ENCODE data around the gene ELP2. TPM values are rescaled to one million over a fixed set of nuclear protein-coding genes. Genes with fewer than 3 reads are reported as not detected.
"Not testable (repeated sequence)": the region's sequence is repeated elsewhere in the genome, so short reads cannot be mapped to it uniquely, and the experiment has no call there.

Gene ELP2
- polyA plus RNA-seq, 1 of the 3 experiments (the other 2 are of a cell fraction), result 38.3 TPM

- H3F3A ChIP-seq (replicated peaks; ENCODE audit: insufficient read depth), result no peaks in the 10 kb centered on the region
- no peak overlapping the region for H3K27ac ChIP-seq (ENCODE audit: low read depth in 2 of 2, low read length in 1 of 2)
- 47% methylated on average over 1 of the region's 1 CpG for WGBS (ENCODE audit: low lambda C conversion rate)
- H4K20me1 ChIP-seq (ENCODE audit: insufficient read depth), result no peaks in the 10 kb centered on the region
- TF ChIP-seq NRF1 (IDR thresholded peaks at IDR 0.05; ENCODE audit: low read depth, low read length) (no peak), SIN3A (IDR thresholded peaks at IDR 0.05; ENCODE audit: borderline replicate concordance, low read depth, low read length) (no peak), RXRA (IDR thresholded peaks at IDR 0.05; ENCODE audit: borderline replicate concordance, low read depth) (no peak), EP300 (IDR thresholded peaks at IDR 0.05; ENCODE audit: borderline replicate concordance in 1 of 2, low read depth in 1 of 2, low read length in 1 of 2) (no peak), NFIC (IDR thresholded peaks at IDR 0.05; ENCODE audit: borderline replicate concordance) (no peak), GABPA (IDR thresholded peaks at IDR 0.05; ENCODE audit: low read depth) (no peak), ELF1 (IDR thresholded peaks at IDR 0.05) (no peak), YY1 (IDR thresholded peaks at IDR 0.05; ENCODE audit: low read depth) (no peak)
- no peaks in the 10 kb centered on the region; a peak in 1 of 4 replicates for H3K4me1 ChIP-seq (ENCODE audit: control insufficient read depth in 1 of 2, insufficient read depth in 2 of 2, low read depth in 1 of 2, low read length in 1 of 2)
- H3K36me3 ChIP-seq (replicated peaks in 1 of 2; ENCODE audit: control insufficient read depth in 1 of 2, insufficient read depth in 2 of 2, low read length in 1 of 2), result no peaks in the 10 kb centered on the region
- CTCF ChIA-PET, result no interaction called here
- no peaks in the 10 kb centered on the region for H3K27me3 ChIP-seq (ENCODE audit: insufficient read depth)
- DNase-seq, result no peak
- H3K9me2 ChIP-seq, result no peaks in the 10 kb centered on the region
- POLR2A ChIA-PET, result no interaction called here
- no peak overlapping the region for H3K4me3 ChIP-seq (ENCODE audit: low read depth in 2 of 2, low read length in 1 of 2)
- H3K9ac ChIP-seq, result no peak overlapping the region
- H2AFZ ChIP-seq (ENCODE audit: low read depth), result no peak overlapping the region
- H3K9me3 ChIP-seq, result no peaks in the 10 kb centered on the region
- H3K4me2 ChIP-seq, result no peak overlapping the region
- no peaks in the 10 kb centered on the region for H3K79me2 ChIP-seq (ENCODE audit: insufficient read depth)
Measured at GRCh38 chr18:36207303-36207702, 77.6 kb downstream of the ELP2 start.

DNA sequence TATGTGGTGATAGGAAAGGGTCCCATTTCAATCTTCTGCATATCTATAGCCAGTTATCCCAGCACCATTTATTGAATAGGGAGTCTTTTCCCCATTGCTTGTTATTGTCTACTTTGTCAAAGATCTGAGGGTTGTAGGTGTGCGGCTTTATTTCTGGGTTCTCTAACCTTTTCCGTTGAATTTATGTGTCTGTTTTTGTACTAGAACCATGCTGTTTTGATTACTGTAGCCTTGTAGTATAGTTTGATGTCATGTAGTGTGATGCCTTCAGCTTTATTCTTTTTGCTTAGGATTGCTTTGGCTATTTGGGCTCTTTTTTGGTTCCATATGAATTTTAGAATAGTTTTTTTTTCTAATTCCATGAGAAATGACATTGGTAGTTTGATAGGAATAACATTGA, 78.3 kb downstream of the ELP2 start:
- H3K4me1 ChIP-seq (ENCODE audit: control insufficient read depth in 1 of 2, insufficient read depth in 2 of 2, low read depth in 1 of 2, low read length in 1 of 2); H3K9me3 ChIP-seq; H3K4me3 ChIP-seq (ENCODE audit: low read depth in 2 of 2, low read length in 1 of 2); CTCF ChIA-PET; H3F3A ChIP-seq (replicated peaks; ENCODE audit: insufficient read depth); H3K79me2 ChIP-seq (ENCODE audit: insufficient read depth); H3K27me3 ChIP-seq (ENCODE audit: insufficient read depth); H3K9ac ChIP-seq; H3K27ac ChIP-seq (ENCODE audit: low read depth in 2 of 2, low read length in 1 of 2); H3K4me2 ChIP-seq; H3K36me3 ChIP-seq (replicated peaks in 1 of 2; ENCODE audit: control insufficient read depth in 1 of 2, insufficient read depth in 2 of 2, low read length in 1 of 2); H2AFZ ChIP-seq (ENCODE audit: low read depth); POLR2A ChIA-PET; DNase-seq; H3K9me2 ChIP-seq; H4K20me1 ChIP-seq (ENCODE audit: insufficient read depth): not testable (repeated sequence)
- 56% methylated on average over 2 of the region's 2 CpGs for WGBS (ENCODE audit: low lambda C conversion rate)

GRCh38 chr18:36211612-36212065, 81.9 kb downstream of the ELP2 start:
- WGBS (ENCODE audit: low lambda C conversion rate), result 100% methylated on average over 3 of the region's 6 CpGs
- no peaks in the 10 kb centered on the region; a peak in 1 of 4 replicates for H3K4me1 ChIP-seq (ENCODE audit: control insufficient read depth in 1 of 2, insufficient read depth in 2 of 2, low read depth in 1 of 2, low read length in 1 of 2)
- H3F3A ChIP-seq (replicated peaks; ENCODE audit: insufficient read depth), result no peaks in the 10 kb centered on the region
- H3K9me3 ChIP-seq, result no peaks in the 10 kb centered on the region
- H2AFZ ChIP-seq (ENCODE audit: low read depth), result no peak overlapping the region
- CTCF ChIA-PET, result interaction anchor here (1.3 to 1.4 kb wide), 2 partner anchors 11 to 116 kb away, joined by 3 read pairs; no protein-coding TSS in a partner anchor
- H3K36me3 ChIP-seq (replicated peaks in 1 of 2; ENCODE audit: control insufficient read depth in 1 of 2, insufficient read depth in 2 of 2, low read length in 1 of 2), result no peaks in the 10 kb centered on the region
- H3K27ac ChIP-seq (ENCODE audit: low read depth in 2 of 2, low read length in 1 of 2), result no peak overlapping the region
- DNase-seq, result no peak
- no peaks in the 10 kb centered on the region for H3K79me2 ChIP-seq (ENCODE audit: insufficient read depth)
- no peak overlapping the region for H3K9ac ChIP-seq
- H4K20me1 ChIP-seq (ENCODE audit: insufficient read depth), result no peaks in the 10 kb centered on the region
- H3K9me2 ChIP-seq, result no peaks in the 10 kb centered on the region
- H3K4me3 ChIP-seq (ENCODE audit: low read depth in 2 of 2, low read length in 1 of 2), result no peak overlapping the region
- H3K4me2 ChIP-seq, result no peak overlapping the region
- no peaks in the 10 kb centered on the region for H3K27me3 ChIP-seq (ENCODE audit: insufficient read depth)
- POLR2A ChIA-PET, result no interaction called here
- TF ChIP-seq, protein P1, sequence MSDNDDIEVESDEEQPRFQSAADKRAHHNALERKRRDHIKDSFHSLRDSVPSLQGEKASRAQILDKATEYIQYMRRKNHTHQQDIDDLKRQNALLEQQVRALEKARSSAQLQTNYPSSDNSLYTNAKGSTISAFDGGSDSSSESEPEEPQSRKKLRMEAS (IDR thresholded peaks at IDR 0.05; ENCODE audit: low read depth), result no peak
- TF ChIP-seq SIN3A (IDR thresholded peaks at IDR 0.05; ENCODE audit: borderline replicate concordance, low read depth, low read length) (no peak), RAD21 (IDR thresholded peaks at IDR 0.05; ENCODE audit: low read length) (no peak), GATA2 (CRISPR knock-in tag; IDR thresholded peaks at IDR 0.05) (no peak), FOSL2 (IDR thresholded peaks at IDR 0.05; ENCODE audit: borderline replicate concordance, low read depth) (no peak), FOXJ3 (CRISPR knock-in tag; IDR thresholded peaks at IDR 0.05) (no peak), RCOR1 (IDR thresholded peaks at IDR 0.05; ENCODE audit: low read length) (no peak), FOXM1 (IDR thresholded peaks at IDR 0.05; ENCODE audit: low read depth) (no peak), JUND (IDR thresholded peaks at IDR 0.05) (no peak), USF1 (IDR thresholded peaks at IDR 0.05; ENCODE audit: borderline replicate concordance, low read depth) (no peak)
- TF ChIP-seq, protein P2, sequence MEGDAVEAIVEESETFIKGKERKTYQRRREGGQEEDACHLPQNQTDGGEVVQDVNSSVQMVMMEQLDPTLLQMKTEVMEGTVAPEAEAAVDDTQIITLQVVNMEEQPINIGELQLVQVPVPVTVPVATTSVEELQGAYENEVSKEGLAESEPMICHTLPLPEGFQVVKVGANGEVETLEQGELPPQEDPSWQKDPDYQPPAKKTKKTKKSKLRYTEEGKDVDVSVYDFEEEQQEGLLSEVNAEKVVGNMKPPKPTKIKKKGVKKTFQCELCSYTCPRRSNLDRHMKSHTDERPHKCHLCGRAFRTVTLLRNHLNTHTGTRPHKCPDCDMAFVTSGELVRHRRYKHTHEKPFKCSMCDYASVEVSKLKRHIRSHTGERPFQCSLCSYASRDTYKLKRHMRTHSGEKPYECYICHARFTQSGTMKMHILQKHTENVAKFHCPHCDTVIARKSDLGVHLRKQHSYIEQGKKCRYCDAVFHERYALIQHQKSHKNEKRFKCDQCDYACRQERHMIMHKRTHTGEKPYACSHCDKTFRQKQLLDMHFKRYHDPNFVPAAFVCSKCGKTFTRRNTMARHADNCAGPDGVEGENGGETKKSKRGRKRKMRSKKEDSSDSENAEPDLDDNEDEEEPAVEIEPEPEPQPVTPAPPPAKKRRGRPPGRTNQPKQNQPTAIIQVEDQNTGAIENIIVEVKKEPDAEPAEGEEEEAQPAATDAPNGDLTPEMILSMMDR (IDR thresholded peaks at IDR 0.05), result no peak
- TF ChIP-seq, protein P3, sequence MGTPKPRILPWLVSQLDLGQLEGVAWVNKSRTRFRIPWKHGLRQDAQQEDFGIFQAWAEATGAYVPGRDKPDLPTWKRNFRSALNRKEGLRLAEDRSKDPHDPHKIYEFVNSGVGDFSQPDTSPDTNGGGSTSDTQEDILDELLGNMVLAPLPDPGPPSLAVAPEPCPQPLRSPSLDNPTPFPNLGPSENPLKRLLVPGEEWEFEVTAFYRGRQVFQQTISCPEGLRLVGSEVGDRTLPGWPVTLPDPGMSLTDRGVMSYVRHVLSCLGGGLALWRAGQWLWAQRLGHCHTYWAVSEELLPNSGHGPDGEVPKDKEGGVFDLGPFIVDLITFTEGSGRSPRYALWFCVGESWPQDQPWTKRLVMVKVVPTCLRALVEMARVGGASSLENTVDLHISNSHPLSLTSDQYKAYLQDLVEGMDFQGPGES (IDR thresholded peaks at IDR 0.05; ENCODE audit: low read depth, low read length), result no peak
- TF ChIP-seq, protein P4, sequence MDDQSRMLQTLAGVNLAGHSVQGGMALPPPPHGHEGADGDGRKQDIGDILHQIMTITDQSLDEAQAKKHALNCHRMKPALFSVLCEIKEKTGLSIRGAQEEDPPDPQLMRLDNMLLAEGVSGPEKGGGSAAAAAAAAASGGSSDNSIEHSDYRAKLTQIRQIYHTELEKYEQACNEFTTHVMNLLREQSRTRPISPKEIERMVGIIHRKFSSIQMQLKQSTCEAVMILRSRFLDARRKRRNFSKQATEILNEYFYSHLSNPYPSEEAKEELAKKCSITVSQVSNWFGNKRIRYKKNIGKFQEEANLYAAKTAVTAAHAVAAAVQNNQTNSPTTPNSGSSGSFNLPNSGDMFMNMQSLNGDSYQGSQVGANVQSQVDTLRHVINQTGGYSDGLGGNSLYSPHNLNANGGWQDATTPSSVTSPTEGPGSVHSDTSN (IDR thresholded peaks at IDR 0.05), result no peak
